NB4 (cell line): ENCODE data around the gene NFYC.

Experiments
- POLR2A ChIP-seq: IDR thresholded peaks from 2 replicates; pipeline ENCODE4 v1.6.1; 2011; ENCODE audit warnings: mild to moderate bottlenecking; ENCODE audit not compliant: insufficient read length; ENCODE audit errors: extremely low read depth
- TF ChIP-seq, protein P1 (sequence below): IDR thresholded peaks from 2 replicates; pipeline ENCODE4 v1.6.1; 2011; ENCODE audit warnings: low read depth, low read length

DNA sequence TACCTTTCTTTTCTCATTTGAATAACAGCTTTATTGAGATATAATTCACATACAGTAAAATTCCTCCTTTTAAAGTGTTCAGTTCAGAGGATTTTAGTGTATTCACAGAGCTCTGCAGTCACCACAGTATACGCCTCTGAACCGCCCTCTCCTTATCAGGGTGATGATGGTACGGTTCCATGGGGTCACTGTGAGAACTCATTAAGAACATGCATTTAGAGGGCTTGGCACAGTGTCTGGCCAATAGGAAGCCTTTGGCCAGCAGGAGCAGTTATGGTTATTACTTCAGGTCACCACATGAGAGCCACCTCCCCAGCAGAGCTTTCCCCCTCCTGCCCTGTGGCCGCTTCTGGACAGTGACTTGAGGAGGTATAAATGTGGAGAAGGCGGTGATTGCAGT is 119.4 kb downstream of the NFYC start:
- no peak for TF ChIP-seq POLR2A
- TF ChIP-seq, protein P1, sequence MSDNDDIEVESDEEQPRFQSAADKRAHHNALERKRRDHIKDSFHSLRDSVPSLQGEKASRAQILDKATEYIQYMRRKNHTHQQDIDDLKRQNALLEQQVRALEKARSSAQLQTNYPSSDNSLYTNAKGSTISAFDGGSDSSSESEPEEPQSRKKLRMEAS = no peak
